HPDE6-E6E7 (cell line): Measurements from ENCODE around the gene RBP3.

Experiments
- DNase-seq: peaks from one replicate; pipeline ENCODE4 v3.0.0; 2011; ENCODE audit warnings: missing footprints; ENCODE audit errors: extremely low spot score

RBP3 gene

GRCh38 chr10:47357911-47358310 is 9.7 kb downstream of the RBP3 start:
- DNase-seq: no peak

GRCh38 chr10:47358457-47358856 is 10.3 kb downstream of the RBP3 start:
- no peak for DNase-seq

GRCh38 chr10:47359101-47359500 is 10.9 kb downstream of the RBP3 start:
- DNase-seq: no peak

- DNase-seq: no peak
Measured at GRCh38 chr10:47359626-47360418, 11.7 kb downstream of the RBP3 start.

- no peak for DNase-seq
Measured at GRCh38 chr10:47360419-47361040, 12.4 kb downstream of the RBP3 start.

GRCh38 chr10:47361293-47361692 is 13.1 kb downstream of the RBP3 start:
- peak; percentile 40 for DNase-seq

GRCh38 chr10:47362199-47362598 is 14.0 kb downstream of the RBP3 start:
- DNase-seq: no peak

GRCh38 chr10:47363781-47364180 is 15.6 kb downstream of the RBP3 start:
- DNase-seq: no peak

GRCh38 chr10:47364366-47364765 is 16.2 kb downstream of the RBP3 start:
- DNase-seq: no peak

GRCh38 chr10:47364911-47365310 is 16.7 kb downstream of the RBP3 start:
- no peak for DNase-seq

- DNase-seq: no peak
Measured at GRCh38 chr10:47365431-47366180, 17.4 kb downstream of the RBP3 start.

- no peak for DNase-seq
Measured at GRCh38 chr10:47366181-47366631, 18.0 kb downstream of the RBP3 start.

GRCh38 chr10:47366731-47367460 is 18.7 kb downstream of the RBP3 start:
- no peak for DNase-seq

GRCh38 chr10:47367646-47368045 is 19.5 kb downstream of the RBP3 start:
- DNase-seq: no peak

GRCh38 chr10:47368431-47369180 is 20.4 kb downstream of the RBP3 start:
- no peak for DNase-seq

GRCh38 chr10:47369251-47369894 is 21.2 kb downstream of the RBP3 start:
- no peak for DNase-seq

GRCh38 chr10:47370015-47370767 is 22.0 kb downstream of the RBP3 start:
- no peak for DNase-seq

- no peak for DNase-seq
Measured at GRCh38 chr10:47370878-47371277, 22.7 kb downstream of the RBP3 start.

GRCh38 chr10:47371629-47372485 is 23.7 kb downstream of the RBP3 start:
- DNase-seq: no peak
